GM18519 (cell line): ENCODE data around the gene BNIP5.

Source experiments
- ATAC-seq: cut with Tn5 transposase; IDR thresholded peaks from one replicate; pipeline ENCODE4 v1.9.1; 2021; ENCODE audit warnings: mild to moderate bottlenecking, moderate library complexity; ENCODE audit not compliant: unreplicated experiment, low FRiP score

Gene BNIP5

GRCh38 chr6:36336779-36337241 lies at the start of gene BNIP5:
TSS of gene BNIP5 (minus strand) at chr6:36336888. CDS start at chr6:36330690, 6,198 bp downstream.
- no peak for ATAC-seq

GRCh38 chr6:36384095-36384494 lies 47.4 kb upstream of the BNIP5 start:
- ATAC-seq = no peak

- no peak for ATAC-seq
Measured at GRCh38 chr6:36383606-36384005, 46.9 kb upstream of the BNIP5 start.

GRCh38 chr6:36382976-36383375 lies 46.3 kb upstream of the BNIP5 start:
- no peak for ATAC-seq

GRCh38 chr6:36381502-36382389 lies 45.1 kb upstream of the BNIP5 start:
- no peak for ATAC-seq

- ATAC-seq = no peak
Measured at GRCh38 chr6:36380166-36380565, 43.5 kb upstream of the BNIP5 start.

- ATAC-seq = no peak
Measured at GRCh38 chr6:36378936-36379335, 42.2 kb upstream of the BNIP5 start.

GRCh38 chr6:36378243-36378920 lies 41.7 kb upstream of the BNIP5 start:
- ATAC-seq = no peak

GRCh38 chr6:36377594-36377993 lies 40.9 kb upstream of the BNIP5 start:
- no peak for ATAC-seq

GRCh38 chr6:36376742-36377141 lies 40.1 kb upstream of the BNIP5 start:
- no peak for ATAC-seq

GRCh38 chr6:36376183-36376582 lies 39.5 kb upstream of the BNIP5 start:
- no peak for ATAC-seq

GRCh38 chr6:36375644-36376155 lies 39.0 kb upstream of the BNIP5 start:
- ATAC-seq = no peak

- ATAC-seq = no peak
Measured at GRCh38 chr6:36374972-36375371, 38.3 kb upstream of the BNIP5 start.

- no peak for ATAC-seq
Measured at GRCh38 chr6:36374194-36374593, 37.5 kb upstream of the BNIP5 start.

- ATAC-seq = no peak
Measured at GRCh38 chr6:36373368-36374019, 36.8 kb upstream of the BNIP5 start.

- ATAC-seq = no peak
Measured at GRCh38 chr6:36372088-36372487, 35.4 kb upstream of the BNIP5 start.

- ATAC-seq = no peak
Measured at GRCh38 chr6:36371211-36371610, 34.5 kb upstream of the BNIP5 start.

GRCh38 chr6:36370638-36371037 lies 34.0 kb upstream of the BNIP5 start:
- no peak for ATAC-seq

GRCh38 chr6:36368921-36369865 lies 32.5 kb upstream of the BNIP5 start:
- no peak for ATAC-seq

- no peak for ATAC-seq
Measured at GRCh38 chr6:36368421-36368820, 31.7 kb upstream of the BNIP5 start.
